ENCODE measurements around the gene CNTF. TPM values are rescaled to one million over a fixed set of nuclear protein-coding genes. Genes with fewer than 3 reads are reported as not detected.

CNTF gene
- total RNA-seq, 1 experiment from 2014 or later: 0.75 TPM

DNA sequence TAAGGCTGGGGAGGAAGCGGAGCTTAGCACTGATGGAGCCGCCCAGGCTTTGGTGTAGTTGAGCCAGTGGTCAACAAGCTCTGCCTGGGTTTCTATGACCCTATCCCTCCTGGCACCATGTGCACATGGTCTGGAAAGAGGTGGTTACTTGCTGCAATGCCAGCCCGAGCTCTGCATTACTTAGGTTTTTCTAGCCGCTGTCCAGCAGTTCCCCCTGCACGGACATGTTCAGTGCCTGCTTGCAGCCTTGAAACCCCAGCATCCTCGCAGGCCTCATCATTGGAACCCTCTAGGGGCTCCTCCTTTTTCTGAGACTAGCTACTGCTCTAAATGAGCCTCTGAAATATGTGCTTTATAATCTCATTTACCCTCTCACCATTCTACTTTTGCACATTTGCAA is 16.6 kb downstream of the CNTF start:
- in situ Hi-C loops (cut with HindIII; ENCODE audit: low sequenced_read_pairs): no loop called here
- DNase-seq (ENCODE audit: low spot score): no peak

DNA sequence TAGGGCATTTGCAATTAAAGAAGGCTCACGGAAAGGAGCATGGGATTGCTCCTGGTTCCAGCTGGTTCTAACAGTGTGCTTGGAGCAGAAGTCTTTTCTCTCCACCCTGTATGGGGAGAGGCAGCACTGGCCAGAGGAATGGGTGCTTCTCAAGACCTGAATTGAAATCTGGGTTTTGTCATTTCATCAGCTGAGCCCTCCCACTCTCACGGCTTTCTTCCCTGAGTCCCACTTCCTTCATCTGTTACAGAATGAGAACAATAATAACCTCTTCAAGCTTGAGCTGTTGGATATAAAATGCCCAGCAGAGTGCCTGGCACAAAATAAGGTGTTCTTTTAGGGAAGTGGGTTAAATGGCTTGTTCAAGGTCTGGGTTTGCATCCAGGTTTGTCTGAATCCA is 17.2 kb downstream of the CNTF start:
- in situ Hi-C loops (cut with HindIII; ENCODE audit: low sequenced_read_pairs): no loop called here

DNA sequence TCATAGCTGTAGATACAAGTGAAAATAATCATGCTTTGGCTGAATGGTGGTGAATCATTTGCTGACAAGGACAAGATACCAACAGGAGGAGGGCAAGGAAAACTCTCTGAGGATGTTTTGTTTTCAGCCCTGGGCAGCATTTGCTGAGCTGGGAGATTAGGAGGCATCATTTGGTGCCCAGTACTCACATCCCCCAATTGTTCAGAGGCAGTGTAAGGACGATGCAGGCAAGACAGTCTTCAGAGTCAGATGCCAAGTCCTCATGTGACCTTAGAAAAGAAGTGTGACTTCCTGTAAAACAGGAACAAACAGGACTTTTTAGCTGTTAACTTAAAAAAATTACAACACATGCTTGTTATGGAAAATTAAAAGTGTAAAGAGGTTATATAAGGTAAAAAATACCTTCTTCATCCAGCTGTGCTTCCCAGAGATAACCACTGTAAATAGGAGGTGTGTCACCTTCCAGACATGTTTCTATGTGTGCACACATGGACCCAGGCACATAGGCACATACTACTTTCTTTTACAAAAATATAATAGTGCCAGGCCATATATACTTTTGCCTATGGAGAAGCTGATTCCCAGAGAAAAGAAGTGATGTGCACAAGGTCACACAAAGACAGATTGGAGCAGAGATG is 18.0 kb downstream of the CNTF start:
- in situ Hi-C loops (cut with HindIII; ENCODE audit: low sequenced_read_pairs): no loop called here
- DNase-seq (ENCODE audit: low spot score): no peak

More for the DNA sequence above, 17.2 kb downstream of the CNTF start:
- no peak for DNase-seq (ENCODE audit: low spot score)

DNA sequence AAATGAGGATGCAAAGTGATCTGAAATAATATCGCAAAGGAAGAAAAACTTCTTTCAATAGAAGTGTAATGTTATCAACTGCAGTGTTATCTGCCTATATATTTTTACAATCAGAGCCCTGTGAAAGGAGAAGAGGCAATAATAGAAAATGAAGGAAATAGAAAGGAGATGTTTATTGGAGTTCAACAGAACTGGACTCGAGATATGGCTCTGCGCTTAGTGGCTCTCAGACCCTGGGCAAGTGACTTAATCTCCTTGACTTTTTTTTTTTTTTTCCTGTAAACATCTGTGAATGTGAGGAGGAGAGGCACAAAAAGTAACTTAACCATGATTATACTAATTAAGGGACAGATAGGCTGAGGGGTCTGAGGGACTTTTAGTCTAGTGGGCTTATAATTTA is 18.9 kb downstream of the CNTF start:
- no peak for DNase-seq (ENCODE audit: low spot score)
- in situ Hi-C loops (cut with HindIII; ENCODE audit: low sequenced_read_pairs): no loop called here

DNA sequence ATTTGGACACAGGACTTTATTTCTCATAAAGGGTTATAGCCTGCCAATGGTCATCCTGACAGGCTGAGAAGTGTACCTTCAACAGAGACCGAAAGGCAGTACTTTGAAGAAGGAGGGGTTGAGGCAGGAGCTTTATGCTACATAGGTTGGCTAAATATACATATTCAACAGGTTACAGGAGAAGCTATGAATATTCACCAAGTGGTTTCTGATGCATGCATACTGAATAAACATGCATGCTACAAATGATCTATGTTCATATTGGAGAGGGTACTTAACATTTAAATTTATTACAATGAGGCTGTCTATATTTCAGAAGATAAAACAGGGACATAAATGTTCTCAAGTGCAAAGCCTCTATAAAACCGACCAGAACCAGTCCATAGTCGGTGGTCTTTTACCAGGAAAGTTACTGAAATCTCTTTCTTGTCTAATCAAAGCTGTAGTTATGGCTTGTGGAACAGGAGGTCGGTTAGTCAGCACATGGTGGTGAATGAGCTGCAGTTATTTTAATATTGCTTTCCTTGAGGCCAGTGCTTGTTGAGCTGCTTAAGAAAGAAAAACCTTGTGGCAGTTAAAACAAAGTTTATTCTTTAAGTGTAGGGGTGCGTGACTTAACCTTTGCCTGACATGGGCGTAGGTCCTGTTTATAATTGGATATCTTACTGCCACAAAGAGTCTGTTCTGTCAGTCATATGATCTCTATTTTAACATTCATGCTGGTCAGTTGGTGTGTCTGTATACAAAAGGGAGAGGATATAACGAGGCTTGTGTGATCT is 19.5 kb downstream of the CNTF start:
- in situ Hi-C loops (cut with HindIII; ENCODE audit: low sequenced_read_pairs): no loop called here
- no peak for DNase-seq (ENCODE audit: low spot score)

DNA sequence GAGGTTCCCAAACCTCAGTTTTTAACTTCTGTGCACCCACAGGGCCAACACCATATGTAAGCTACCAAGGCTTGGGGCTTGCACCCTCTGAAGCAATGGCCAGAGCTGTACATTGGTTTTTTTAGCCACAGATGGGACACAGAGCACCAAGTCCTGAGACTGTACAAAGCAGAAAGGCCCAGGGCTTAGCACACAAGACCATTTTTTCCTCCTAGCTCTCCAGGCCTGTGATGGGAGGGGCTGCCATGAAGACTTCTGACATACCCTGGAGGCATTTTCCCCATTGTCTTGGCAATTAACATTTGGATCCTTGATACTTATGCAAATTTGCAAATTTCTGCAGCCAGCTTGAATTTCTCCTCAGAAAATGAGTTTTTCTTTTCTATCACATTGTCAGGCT is 23.4 kb downstream of the CNTF start:
- in situ Hi-C loops (cut with HindIII; ENCODE audit: low sequenced_read_pairs): no loop called here
- DNase-seq (ENCODE audit: low spot score): no peak

DNA sequence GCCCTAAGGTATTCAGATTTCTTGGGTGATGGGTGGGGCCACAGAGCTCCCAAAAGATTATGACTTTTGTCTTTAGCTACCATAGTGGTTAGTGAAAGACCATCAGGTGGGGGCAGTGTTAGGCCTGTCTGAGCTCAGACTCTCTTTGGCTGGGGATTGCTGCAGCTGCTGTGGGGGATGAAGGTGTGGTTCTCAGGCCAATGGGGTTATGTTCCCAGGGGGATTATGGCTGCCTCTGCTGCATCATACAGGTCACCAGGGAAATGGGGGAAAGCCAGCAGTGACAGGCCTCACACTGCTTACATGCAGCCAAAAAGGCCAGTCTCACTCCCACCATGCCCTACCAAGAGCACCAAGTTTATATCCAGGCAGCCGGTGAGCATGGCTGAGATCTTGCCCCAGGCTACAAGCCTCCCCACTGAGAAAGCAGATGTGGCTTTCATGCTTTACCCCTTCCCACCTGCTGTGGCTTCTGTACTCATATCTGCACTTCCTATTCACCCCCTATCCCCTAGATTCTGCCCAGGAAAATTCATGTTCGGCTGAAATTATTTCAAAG is 24.8 kb downstream of the CNTF start:
- no peak for DNase-seq (ENCODE audit: low spot score)
- in situ Hi-C loops (cut with HindIII; ENCODE audit: low sequenced_read_pairs): no loop called here

DNA sequence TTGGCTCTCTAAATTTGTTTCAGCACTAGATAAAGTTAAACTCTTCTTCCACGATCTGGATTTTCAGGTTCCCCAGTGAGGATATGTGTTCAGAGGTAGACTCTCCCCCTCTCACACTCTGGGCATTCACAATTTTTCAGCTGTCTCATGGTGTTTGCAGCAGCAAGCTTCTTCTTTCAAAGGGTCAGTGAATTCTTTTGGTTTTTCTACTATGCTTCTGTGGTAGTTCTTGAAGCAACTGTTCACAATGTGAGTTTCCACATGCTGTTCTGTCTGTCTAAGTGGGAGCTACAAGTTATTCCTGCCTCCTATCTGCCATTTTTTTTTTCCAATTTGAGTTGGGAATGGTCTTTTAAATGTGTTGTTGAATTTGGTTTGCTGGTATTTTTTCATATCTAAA is 25.4 kb downstream of the CNTF start:
- no peak for DNase-seq (ENCODE audit: low spot score)
- in situ Hi-C loops (cut with HindIII; ENCODE audit: low sequenced_read_pairs): no loop called here

DNA sequence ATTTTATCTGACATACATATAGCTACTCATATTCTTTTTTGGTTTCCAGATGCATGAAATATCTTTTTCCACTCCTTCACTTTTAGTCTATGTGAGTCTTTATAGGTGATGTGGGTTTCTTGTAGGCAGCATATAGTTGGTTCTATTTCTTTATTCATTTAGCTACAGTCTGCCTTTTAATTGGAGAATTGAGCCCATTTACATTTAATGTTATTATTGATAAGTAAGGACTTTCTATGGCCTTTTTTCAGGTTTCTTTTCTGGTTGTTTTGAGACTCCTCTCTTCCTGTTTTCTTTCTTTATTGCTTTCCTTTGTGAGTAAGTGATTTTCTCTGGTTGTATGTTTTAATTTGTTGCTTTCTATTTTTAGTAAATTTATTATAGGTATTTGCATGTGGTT is 27.2 kb downstream of the CNTF start:
- no peak for DNase-seq (ENCODE audit: low spot score)
- in situ Hi-C loops (cut with HindIII; ENCODE audit: low sequenced_read_pairs): no loop called here

DNA sequence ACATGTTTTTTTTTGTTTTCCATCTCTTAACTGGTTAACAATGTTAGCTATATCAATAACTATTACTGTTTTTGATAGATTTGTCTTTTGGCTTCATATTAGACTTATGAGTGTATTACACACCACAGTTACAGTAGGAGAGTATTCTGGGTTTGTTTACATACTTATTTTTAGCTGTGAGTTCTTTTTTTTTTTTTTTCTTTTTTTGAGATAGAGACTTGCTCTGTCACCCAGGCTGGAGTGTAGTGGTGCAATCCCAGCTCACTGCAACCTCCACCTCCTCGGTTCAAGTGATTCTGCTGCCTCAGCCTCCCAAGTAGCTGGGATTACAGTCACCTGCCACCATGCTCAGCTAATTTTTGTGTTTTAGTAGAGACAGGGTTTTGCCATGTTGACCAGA is 28.0 kb downstream of the CNTF start:
- in situ Hi-C loops (cut with HindIII; ENCODE audit: low sequenced_read_pairs): no loop called here
- DNase-seq (ENCODE audit: low spot score): no peak

DNA sequence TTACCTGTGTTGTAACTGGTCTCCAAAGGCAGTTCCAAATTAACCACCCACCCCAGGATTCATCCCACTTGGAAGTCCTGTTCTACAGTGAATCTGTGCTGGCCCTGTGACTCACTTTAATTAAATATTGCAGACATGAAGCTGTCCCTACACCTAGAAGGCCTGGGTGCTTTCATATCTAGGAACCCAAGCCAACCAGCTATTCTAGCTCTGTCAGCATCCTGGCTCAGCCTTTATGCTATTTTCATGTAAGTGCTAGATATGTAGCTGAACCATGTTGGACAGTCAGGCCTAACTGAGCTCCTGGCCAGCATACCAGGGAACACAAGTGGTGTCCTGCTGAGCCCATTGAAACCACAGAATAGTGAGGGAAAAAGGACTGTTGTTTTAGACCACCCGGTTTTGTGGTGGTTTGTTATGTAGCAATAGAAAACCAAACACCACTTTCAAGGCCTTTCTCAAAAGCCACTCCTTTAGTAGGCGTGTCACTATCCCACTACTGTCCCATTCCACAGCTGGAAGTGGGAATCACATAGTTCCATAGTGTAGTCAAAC is 30.3 kb downstream of the CNTF start:
- no peak for DNase-seq (ENCODE audit: low spot score)
- in situ Hi-C loops (cut with HindIII; ENCODE audit: low sequenced_read_pairs): no loop called here

DNA sequence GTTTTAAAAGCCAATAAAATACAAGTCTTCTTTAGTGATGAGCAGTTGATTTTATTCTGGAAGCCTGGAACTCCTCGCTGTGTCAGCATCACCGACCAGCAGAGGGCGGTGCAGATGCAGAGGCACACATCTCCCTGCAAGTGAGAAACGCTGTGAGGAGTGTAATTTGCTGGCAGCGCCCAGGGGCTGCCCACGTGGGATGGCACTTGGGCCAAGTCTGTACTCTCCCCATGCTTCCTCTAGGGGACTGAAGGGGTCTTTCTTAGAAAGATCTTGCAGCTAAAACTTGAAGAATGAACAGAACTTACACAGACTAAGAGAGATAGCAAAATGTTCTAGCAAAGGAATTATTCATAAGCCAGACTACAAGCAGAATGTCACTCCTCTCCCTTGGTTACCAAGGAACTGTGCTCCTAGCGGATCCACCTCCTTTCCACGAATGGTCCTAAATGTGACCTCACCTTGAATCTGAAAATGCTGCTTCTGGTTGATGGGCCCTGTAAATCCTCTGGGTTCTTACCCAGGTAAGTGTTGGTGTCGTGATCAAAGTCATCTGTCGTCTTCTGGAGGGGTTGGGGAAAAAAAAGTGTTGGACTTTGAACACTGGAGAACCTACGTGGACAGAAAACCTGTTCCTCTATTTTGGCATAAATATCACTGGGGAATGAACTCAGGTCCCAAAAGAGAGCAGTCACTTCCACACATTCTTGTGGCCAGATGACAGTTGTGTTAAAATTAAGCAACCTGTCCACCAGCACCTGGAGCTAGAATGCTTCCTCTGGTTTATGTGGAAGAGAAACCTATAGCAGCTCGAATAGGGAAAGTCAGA is 31.8 kb downstream of the CNTF start:
- in situ Hi-C loops (cut with HindIII; ENCODE audit: low sequenced_read_pairs): no loop called here
- DNase-seq (ENCODE audit: low spot score): peak; percentile 54

DNA sequence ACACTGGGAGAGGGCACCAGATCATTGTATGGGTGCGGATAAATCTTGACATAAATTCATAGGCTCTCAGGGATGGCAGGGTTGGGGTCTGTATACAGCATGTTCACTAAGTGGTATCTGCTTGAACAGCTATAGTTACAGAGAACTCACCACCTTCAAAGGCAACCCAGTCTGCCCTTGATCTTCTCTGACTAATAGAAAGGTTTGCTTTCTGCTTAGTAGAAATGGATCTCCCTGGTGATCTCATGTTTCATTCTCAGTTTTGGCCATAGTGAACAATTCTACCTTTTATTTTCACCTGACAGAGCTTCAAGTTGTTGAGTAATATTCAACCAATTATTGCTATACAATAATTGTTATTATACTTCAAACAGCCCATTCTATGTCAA is 32.4 kb downstream of the CNTF start:
- DNase-seq (ENCODE audit: low spot score): no peak
- in situ Hi-C loops (cut with HindIII; ENCODE audit: low sequenced_read_pairs): no loop called here

DNA sequence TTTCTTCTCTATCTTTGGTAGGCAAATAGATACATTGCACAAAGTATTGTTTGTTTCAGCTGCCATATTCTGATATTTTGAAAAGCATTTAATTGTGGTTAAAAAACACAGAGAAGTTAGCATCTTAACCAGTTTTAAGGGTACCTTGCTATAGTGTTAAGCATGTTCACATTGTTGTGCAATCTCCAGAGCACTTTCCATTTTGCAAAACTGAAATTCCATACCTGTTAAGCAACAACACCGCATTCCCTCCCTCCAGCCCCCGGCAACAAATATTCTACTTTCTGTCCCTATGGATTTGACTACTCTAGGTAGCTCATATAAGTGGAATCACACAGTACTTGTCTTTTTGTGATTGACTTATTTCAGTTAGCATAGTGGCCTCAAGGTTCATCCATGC is 33.9 kb downstream of the CNTF start:
- DNase-seq (ENCODE audit: low spot score): no peak
- in situ Hi-C loops (cut with HindIII; ENCODE audit: low sequenced_read_pairs): no loop called here

DNA sequence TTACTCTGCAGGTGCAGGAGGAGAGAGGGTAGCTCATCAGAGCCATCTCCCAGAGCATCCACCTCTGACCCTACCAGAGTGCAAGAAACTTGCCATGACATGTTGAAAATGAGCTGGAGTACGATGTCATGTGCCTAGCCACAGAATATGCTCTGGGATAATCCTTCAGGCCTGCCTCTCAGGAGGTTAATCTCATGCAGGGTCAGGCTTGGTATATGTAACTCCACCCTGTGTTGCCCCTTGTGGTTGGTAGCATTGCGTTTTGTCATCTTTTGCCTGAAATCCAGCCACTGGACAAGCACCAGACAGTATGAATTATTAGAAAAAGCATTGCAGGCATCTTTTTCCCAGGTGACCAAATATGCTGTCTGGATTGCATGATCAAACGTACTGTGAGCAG is 36.2 kb downstream of the CNTF start:
- in situ Hi-C loops (cut with HindIII; ENCODE audit: low sequenced_read_pairs): no loop called here
- DNase-seq (ENCODE audit: low spot score): no peak

DNA sequence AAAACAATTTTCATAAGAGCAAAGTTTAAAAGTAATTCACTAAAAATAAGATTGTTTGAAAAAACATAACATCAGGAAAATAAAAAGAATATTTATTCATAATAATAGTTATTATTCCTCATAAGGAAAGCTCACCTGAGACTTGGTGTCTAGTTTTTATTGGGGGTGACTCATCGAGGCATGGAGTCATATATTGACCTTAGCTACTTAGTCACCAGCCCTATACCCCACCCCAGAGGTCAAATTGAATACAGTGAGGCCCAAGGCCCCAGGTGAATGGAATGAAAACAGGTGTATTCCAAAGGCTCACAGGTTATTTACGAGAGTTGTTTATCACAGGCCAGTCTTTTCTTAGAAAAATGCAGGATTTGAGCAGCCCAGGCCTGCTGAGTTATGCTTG is 36.9 kb downstream of the CNTF start:
- no peak for DNase-seq (ENCODE audit: low spot score)
- in situ Hi-C loops (cut with HindIII; ENCODE audit: low sequenced_read_pairs): no loop called here

DNA sequence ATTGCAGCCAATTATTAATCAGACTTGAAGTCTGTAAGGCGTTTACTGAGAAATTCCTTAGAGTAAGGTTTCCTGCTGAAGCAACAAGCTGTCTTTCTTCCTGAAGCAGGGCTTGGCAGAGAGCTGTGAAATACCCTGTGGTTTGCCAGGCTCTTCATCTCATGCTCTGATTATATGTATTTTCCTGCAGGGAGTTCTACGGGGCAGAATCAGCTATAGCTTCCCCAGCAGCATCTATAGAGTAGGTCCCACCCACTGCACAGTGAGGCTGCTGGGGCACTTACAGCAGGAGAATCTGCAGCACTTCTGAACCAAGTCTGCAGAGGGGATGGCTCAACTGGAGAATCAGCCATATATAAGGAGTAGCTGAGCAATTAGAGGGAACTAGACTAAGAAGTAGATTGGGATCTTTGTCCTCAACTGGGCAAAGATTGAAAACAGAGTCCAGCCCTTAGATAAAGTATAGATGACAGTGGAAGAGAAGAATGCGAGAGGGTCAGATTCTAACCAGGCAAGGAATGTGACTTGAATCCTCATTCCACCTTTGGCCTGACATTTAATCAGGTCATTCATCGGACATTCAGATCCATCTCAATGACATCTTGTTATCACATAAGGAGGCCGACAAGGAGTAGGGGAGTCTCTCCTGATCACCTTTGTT is 37.6 kb downstream of the CNTF start:
- in situ Hi-C loops (cut with HindIII; ENCODE audit: low sequenced_read_pairs): no loop called here
- no peak for DNase-seq (ENCODE audit: low spot score)

DNA sequence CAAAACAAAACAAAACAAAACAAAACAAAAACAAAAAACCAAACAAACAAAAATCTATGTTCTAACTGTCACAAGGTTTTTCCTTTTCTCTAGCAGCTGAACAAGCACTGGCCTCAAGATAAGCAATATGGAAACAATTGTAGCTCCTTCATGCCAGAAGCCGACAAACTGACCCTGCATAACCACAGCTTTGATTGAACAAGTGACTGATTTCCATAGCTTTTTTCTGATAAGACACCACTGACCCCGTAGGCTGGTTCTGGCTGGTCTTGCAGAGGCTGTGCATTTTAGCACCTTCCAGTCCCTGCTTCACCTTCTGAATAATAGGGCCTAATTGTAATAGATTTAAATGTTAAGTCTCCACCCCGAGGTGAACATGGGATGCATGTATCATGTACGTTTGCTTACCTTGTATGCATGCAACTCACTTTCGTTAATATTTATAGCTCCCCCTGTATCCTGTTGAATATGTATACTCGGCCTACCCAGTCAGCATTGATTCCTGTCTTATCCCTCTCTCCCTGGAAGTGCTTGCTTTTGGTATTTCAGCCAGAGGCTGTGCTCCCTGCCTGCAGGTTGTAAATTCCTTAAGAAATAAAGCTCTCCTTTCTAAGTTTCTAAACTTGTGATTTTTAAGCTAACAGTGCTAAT is 49.6 kb downstream of the CNTF start:
- no peak for DNase-seq (ENCODE audit: low spot score)
- in situ Hi-C loops (cut with HindIII; ENCODE audit: low sequenced_read_pairs): no loop called here

DNA sequence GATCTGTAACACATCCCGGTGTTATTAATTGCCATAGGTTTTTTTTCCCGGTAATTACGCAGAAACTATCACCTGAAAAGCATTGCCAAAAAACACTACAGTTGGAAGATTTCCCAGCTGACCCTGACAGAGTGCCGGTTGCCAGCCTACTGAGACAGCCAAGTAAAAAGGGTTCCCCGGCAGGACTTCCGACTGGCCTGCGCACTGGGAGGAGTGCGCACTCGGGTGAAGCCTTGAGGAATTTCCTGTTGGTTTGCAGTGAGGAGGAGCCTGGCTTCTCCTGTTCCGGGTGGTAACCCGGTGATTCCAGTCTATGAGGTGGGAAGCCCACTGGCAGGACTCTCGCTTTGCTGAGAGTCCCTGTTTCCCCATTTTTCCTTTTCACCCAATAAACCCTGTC is 52.1 kb downstream of the CNTF start:
- in situ Hi-C loops (cut with HindIII; ENCODE audit: low sequenced_read_pairs): no loop called here
- no peak for DNase-seq (ENCODE audit: low spot score)
